C4-2B (cell line): ENCODE measurements around the gene ARID5B.

ENCODE experiments used
- H3K27ac ChIP-seq: fragments of 450-650 bp; 2 replicates; pipeline ENCODE4 v1.5.1; 2017
- CTCF ChIP-seq: fragments of 450-650 bp; conservative IDR thresholded peaks from 2 replicates; pipeline ENCODE4 v1.5.1; 2017; ENCODE audit warnings: mild to moderate bottlenecking
- ZFX ChIP-seq: fragments of 450-650 bp; IDR thresholded peaks from 2 replicates; pipeline ENCODE4 v1.6.1; 2017

The ARID5B gene

GRCh38 chr10:62076891-62077290 lies 175.4 kb downstream of the ARID5B start:
- TF ChIP-seq CTCF, result no peak
- no peak for TF ChIP-seq ZFX
- no peak overlapping the region for H3K27ac ChIP-seq

- TF ChIP-seq CTCF, result no peak
- TF ChIP-seq ZFX, result no peak
- H3K27ac ChIP-seq, result no peak overlapping the region
Measured at GRCh38 chr10:62077330-62078015, 176.0 kb downstream of the ARID5B start.

- no peak for TF ChIP-seq ZFX
- TF ChIP-seq CTCF, result no peak
- no peak overlapping the region for H3K27ac ChIP-seq
Measured at GRCh38 chr10:62079885-62080559, 178.5 kb downstream of the ARID5B start.

- TF ChIP-seq ZFX (no peak), CTCF (peak; percentile 1; the same call in 1 of the 2 replicates)
- H3K27ac ChIP-seq, result no peak overlapping the region
Measured at GRCh38 chr10:62080905-62081304, 179.4 kb downstream of the ARID5B start.

- H3K27ac ChIP-seq, result no peak overlapping the region
Measured at GRCh38 chr10:62081341-62082270, 180.1 kb downstream of the ARID5B start.

GRCh38 chr10:62082271-62082656 lies 180.8 kb downstream of the ARID5B start:
- no peak for TF ChIP-seq CTCF
- TF ChIP-seq ZFX, result no peak
- H3K27ac ChIP-seq, result no peak overlapping the region

More at GRCh38 chr10:62081341-62082270, 180.1 kb downstream of the ARID5B start:
- TF ChIP-seq CTCF (0 out of 2 replicates have a peak, but pooled peaks have one; percentile 0), ZFX (no peak)
